ENCODE results near the gene NFYC. TPM values are rescaled to one million over a fixed set of nuclear protein-coding genes. Genes with fewer than 3 reads are reported as not detected.

The NFYC gene
- total RNA-seq, 1 experiment from 2014 or later = 63.3 TPM

GRCh38 chr1:40662864-40663263, 28.6 kb upstream of the NFYC start:
- Histone ChIP-seq H3K27ac (ENCODE audit: low read depth, low read length) (no peak overlapping the region), H4K20me1 (ENCODE audit: insufficient read depth) (no peaks in the 10 kb centered on the region), H3K9me2 (ENCODE audit: insufficient read depth) (no peaks in the 10 kb centered on the region), H3K4me1 (ENCODE audit: control insufficient read depth in 1 of 2, insufficient read depth in 2 of 2, low read length in 2 of 2) (peaks cover 9 to 40% of the 10 kb centered on the region in 2 experiments), H3K4me2 (ENCODE audit: low read length) (peak overlapping the region; percentile 37; the same call in 1 of the 2 replicates), H3K36me3 (ENCODE audit: control insufficient read depth in 1 of 2, insufficient read depth in 2 of 2, low read length in 2 of 2) (no peaks in the 10 kb centered on the region), H3K79me2 (ENCODE audit: insufficient read depth, low read length) (no peaks in the 10 kb centered on the region), H3K4me3 (replicated peaks in 1 of 2; ENCODE audit: low read depth in 1 of 2, low read length in 2 of 2) (no peak overlapping the region), H3K27me3 (ENCODE audit: insufficient read depth, low read length) (no peaks in the 10 kb centered on the region), H2AFZ (ENCODE audit: low read depth, low read length, poor library complexity, severe bottlenecking) (no peak overlapping the region), H3K9me3 (ENCODE audit: control insufficient read depth in 1 of 2, insufficient read depth in 1 of 2, low read depth in 1 of 2, low read length in 2 of 2) (no peaks in the 10 kb centered on the region), H3K9ac (ENCODE audit: low read length) (no peak overlapping the region)
- DNase-seq (ENCODE audit: low read depth, low spot score) = no peak
- RAD21 ChIA-PET (ENCODE audit: low non-redundant PET in 1 of 2, low total read pairs in 2 of 2, uncharacterized antibody in 2 of 2, unreplicated experiment in 2 of 2) = interaction anchor here in 1 of 2 experiments (0.9 kb wide), 1 partner anchor 38 kb away, joined by 3 read pairs; no protein-coding TSS in a partner anchor
- CTCF ChIA-PET = interaction anchor here (1.6 kb wide), 1 partner anchor 32 kb away, joined by 4 read pairs; no protein-coding TSS in a partner anchor
- BruUV-seq (replicated peaks) = no TSS peak
- intact Hi-C loops (cut with micrococcal nuclease) = no loop called here
- TF ChIP-seq SRF (IDR thresholded peaks at IDR 0.05; ENCODE audit: low read depth) (no peak), SIN3A (IDR thresholded peaks at IDR 0.05; ENCODE audit: low read depth) (no peak), POLR2A (IDR thresholded peaks at IDR 0.05; ENCODE audit: borderline replicate concordance, extremely low read depth, insufficient read depth, insufficient read length) (no peak), CBX3 (IDR thresholded peaks at IDR 0.05; ENCODE audit: low read depth) (no peak), SP1 (IDR thresholded peaks at IDR 0.05; ENCODE audit: low read depth) (no peak), EZH2 (IDR thresholded peaks at IDR 0.05) (no peak), TCF7L2 (IDR thresholded peaks at IDR 0.05; ENCODE audit: borderline replicate concordance, extremely low read depth, insufficient read depth, insufficient read length) (no peak), CEBPB (IDR thresholded peaks at IDR 0.05; ENCODE audit: low read depth) (no peak), ZBTB33 (IDR thresholded peaks at IDR 0.05; ENCODE audit: extremely low read depth, insufficient replicate concordance, low read length) (no peak), ATF3 (IDR thresholded peaks at IDR 0.05) (no peak), POLR2AphosphoS5 (IDR thresholded peaks at IDR 0.05; ENCODE audit: low read depth, low read length) (no peak), REST (IDR thresholded peaks at IDR 0.05; ENCODE audit: low read depth) (no peak), YY1 (IDR thresholded peaks at IDR 0.05; ENCODE audit: extremely low read depth, insufficient replicate concordance, low read depth, low read length) (no peak), JUND (IDR thresholded peaks at IDR 0.05) (no peak), ZFX (IDR thresholded peaks at IDR 0.05) (no peak), FOSL1 (IDR thresholded peaks at IDR 0.05; ENCODE audit: low read depth) (no peak)
- no peak for ATAC-seq
- POLR2A ChIA-PET = interaction anchor here (0.9 kb wide), 1 partner anchor 28 kb away, joined by 3 read pairs; the partner anchor contains the start of gene NFYC
